Upper lobe of right lung (tissue), 1 donor: ENCODE measurements around the gene TNPO3. TPM values are rescaled to one million over a fixed set of nuclear protein-coding genes. Genes with fewer than 3 reads are reported as not detected.

Experiments used
- ATAC-seq: fragments of 200-7000 bp; cut with Tn5 transposase; one replicate; pipeline ENCODE4 v1.9.1; 2020; ENCODE audit warnings: mild to moderate bottlenecking, moderate library complexity
- DNase-seq: peaks from one replicate; pipeline ENCODE4 v3.0.0-alpha.2; 2020
- H3K27ac ChIP-seq: fragments of 200-600 bp; one replicate; pipeline ENCODE4 v1.8.0; 2022
- H3K27me3 ChIP-seq: fragments of 200-600 bp; one replicate; pipeline ENCODE4 v1.8.0; 2022; ENCODE audit warnings: mild to moderate bottlenecking
- H3K36me3 ChIP-seq: fragments of 200-600 bp; one replicate; pipeline ENCODE4 v1.8.0; 2022
- H3K4me1 ChIP-seq: fragments of 200-600 bp; one replicate; pipeline ENCODE4 v1.8.0; 2022
- H3K4me3 ChIP-seq: fragments of 200-600 bp; one replicate; pipeline ENCODE4 v1.8.0; 2022; ENCODE audit warnings: mild to moderate bottlenecking
- H3K9me3 ChIP-seq: fragments of 200-600 bp; one replicate; pipeline ENCODE4 v1.8.0; 2022
- intact Hi-C: fragments of 100-400 bp; cut with DNase I; formaldehyde crosslinking; loops from one replicate; pipeline ENCODE4 v1.11.0; 2022
- total RNA-seq: library from RNA; stranded (reverse); fragmentation: NEBNext Ultra II Directional; extraction: Animal tissue kit (Norgen Biotek cat#: 25700); gene quantifications from one replicate; pipeline ENCODE4 v1.2.1, GENCODE V29; 2021
- TF ChIP-seq, protein P1 (sequence below): fragments of 200-600 bp; IDR thresholded peaks from one replicate; pipeline ENCODE4 v1.8.0; 2022; ENCODE audit warnings: antibody characterized with exemption
- donor health status: DM: no; HTN: yes; CAD: no; lungs with severe emphysema.

The TNPO3 gene
- total RNA-seq, 1 donor from 2014 or later: 31.1 TPM

DNA sequence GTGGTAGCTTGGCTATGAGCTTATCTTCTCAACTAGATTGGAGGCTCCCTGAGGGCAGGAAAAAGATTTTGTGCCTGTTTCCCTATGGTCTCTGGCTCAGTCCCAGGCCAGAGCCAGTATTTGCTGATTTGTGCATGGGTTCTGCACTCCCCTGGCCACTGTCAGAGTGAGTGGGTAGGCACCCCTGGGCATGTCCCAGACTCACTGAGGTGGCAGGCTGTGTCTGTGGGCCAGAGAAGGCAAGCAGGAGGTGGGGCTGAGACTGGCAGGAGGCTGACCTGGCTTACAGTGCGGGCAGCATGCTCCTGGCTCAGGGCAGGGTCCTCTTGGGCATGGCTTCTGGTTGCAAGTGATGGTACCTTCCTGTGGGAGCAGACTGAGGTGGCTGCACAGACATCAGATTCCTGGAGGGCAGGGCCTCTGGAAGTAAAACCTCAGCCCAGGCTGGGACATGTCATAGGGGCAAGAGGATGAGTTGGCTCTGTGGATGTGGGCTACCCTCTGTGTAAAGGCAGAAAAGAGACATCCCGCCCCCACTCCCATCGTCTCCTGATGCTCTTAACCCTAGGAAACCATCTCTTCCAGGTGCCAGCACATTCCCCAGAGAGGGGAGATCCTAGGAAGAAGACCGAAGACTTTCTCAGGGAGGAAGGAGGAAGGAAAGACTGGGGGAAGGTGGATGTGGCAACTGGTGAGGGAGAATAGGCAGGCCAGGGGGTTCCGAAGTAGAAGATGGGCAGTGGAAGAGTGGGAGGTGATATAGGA lies 148.7 kb downstream of the TNPO3 start:
- peaks cover 42% of the 10 kb centered on the region for H3K27me3 ChIP-seq
- DNase-seq: peak; percentile 36

DNA sequence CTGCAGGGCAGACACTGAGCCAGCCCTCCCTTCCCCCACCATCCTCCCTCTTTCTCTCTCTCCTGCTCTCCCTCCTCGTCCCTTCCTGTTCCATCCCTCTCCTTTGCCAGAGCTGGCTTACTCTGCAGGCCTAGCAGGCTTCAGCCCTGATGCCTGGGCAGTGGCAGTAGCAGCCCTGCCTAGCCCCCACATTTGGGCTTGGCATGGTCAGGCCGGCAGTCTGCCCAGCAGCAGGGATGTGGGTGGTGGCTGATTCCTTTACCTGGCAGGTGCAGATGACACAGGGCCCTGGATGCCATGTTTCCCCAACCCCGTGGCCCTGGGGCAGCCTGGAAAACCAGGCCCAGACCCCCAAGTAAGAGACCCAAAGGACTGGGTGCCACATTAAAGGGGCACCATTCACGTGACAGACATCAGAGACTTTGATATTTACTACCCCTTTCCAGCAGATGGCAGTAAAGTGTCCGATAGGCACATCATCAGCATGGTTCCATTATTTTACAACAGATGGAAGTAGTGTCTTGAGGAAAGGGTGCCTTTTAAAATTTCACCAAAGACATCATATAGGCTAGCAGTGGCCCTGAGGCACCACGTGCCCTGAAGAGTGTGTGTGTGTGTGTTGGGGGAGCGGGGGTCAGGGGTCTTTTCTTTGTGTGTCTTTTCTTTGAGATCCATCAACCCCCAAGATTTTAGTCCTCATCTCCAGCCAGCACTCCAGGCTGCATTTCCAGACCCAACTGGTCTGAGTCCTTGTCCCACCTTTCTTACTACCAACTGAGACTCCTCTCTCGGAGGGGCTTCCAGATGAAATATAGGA lies 150.3 kb downstream of the TNPO3 start:
- TF ChIP-seq, protein P1, sequence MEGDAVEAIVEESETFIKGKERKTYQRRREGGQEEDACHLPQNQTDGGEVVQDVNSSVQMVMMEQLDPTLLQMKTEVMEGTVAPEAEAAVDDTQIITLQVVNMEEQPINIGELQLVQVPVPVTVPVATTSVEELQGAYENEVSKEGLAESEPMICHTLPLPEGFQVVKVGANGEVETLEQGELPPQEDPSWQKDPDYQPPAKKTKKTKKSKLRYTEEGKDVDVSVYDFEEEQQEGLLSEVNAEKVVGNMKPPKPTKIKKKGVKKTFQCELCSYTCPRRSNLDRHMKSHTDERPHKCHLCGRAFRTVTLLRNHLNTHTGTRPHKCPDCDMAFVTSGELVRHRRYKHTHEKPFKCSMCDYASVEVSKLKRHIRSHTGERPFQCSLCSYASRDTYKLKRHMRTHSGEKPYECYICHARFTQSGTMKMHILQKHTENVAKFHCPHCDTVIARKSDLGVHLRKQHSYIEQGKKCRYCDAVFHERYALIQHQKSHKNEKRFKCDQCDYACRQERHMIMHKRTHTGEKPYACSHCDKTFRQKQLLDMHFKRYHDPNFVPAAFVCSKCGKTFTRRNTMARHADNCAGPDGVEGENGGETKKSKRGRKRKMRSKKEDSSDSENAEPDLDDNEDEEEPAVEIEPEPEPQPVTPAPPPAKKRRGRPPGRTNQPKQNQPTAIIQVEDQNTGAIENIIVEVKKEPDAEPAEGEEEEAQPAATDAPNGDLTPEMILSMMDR: peak; percentile 62
- DNase-seq: peak; percentile 52
- Histone ChIP-seq H3K4me1 (no peaks in the 10 kb centered on the region), H3K36me3 (no peaks in the 10 kb centered on the region), H3K9me3 (no peaks in the 10 kb centered on the region), H3K4me3 (no peak overlapping the region), H3K27ac (no peak overlapping the region), H3K27me3 (peaks cover 27% of the 10 kb centered on the region)
- peak; percentile 80 for ATAC-seq
- intact Hi-C loops: no loop called here

More for the DNA sequence above, 148.7 kb downstream of the TNPO3 start:
- no peak for ATAC-seq
- Histone ChIP-seq H3K9me3 (no peaks in the 10 kb centered on the region), H3K4me1 (peaks cover 7% of the 10 kb centered on the region), H3K4me3 (no peak overlapping the region), H3K36me3 (no peaks in the 10 kb centered on the region), H3K27ac (no peak overlapping the region)
- TF ChIP-seq, protein P1: no peak
- intact Hi-C loops: no loop called here

Other genes with a start within 250 kb of the TNPO3 start
- gene FLNC, start 224.7 kb downstream of the TNPO3 start, total RNA-seq: 7.7 TPM
- 180 TPM for gene ATP6V1F, start 192.3 kb downstream of the TNPO3 start, total RNA-seq
- 1.3 TPM for gene KCP, start 144.4 kb downstream of the TNPO3 start, total RNA-seq
- gene IRF5, start 117.2 kb downstream of the TNPO3 start, total RNA-seq: 29.4 TPM
- gene TSPAN33, start 89.6 kb upstream of the TNPO3 start, total RNA-seq: 6.2 TPM
- 4.0 TPM for gene SMO, start 133.5 kb upstream of the TNPO3 start, total RNA-seq
- 106 TPM for gene AHCYL2, start 169.9 kb upstream of the TNPO3 start, total RNA-seq